HG03103 (cell line): ENCODE measurements around the gene TMEM45B.
"Not testable (repeated sequence)": the region's sequence is repeated elsewhere in the genome, so short reads cannot be mapped to it uniquely, and the experiment has no call there.

Source experiments
- ATAC-seq: cut with Tn5 transposase; IDR thresholded peaks from one replicate; pipeline ENCODE4 v1.9.1; 2021; ENCODE audit warnings: low read depth; ENCODE audit not compliant: unreplicated experiment

Gene TMEM45B

DNA sequence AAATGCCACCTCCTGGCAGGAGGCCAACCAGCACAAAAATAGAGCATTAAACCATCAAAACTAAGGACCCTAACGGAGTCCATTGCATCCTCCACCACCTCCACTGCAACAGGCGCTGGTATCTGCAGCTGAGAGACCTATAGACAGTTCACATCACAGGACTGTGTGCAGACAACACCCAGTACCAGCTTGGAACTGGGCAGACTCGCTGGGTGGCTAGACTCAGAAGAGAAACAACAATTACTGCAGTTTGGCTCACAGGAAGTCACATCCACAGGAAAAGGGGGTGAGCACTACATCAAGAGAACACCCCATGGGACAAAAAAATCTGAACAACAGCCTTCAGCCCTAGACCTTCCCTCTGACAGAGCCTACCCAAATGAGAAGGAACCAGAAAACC is 11.6 kb upstream of the TMEM45B start:
- no peak for ATAC-seq

DNA sequence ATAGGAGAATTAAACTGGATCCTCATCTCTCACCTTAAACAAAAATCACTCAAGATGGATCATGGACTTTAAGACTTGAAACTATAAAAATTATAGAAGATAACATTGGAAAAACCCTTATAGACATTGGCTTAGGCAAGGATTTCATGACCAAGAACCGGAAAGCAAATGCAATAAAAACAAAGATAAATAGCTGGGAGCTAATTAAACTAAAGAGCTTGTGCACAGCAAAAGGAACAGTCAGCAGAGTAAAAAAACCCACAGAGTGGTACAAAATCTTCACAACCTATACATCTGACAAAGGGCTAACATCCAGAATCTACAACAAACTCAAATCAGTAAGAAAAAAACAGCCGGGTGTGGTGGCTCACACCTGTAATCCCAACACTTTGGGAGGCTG is 7.4 kb upstream of the TMEM45B start:
- not testable (repeated sequence) for ATAC-seq

DNA sequence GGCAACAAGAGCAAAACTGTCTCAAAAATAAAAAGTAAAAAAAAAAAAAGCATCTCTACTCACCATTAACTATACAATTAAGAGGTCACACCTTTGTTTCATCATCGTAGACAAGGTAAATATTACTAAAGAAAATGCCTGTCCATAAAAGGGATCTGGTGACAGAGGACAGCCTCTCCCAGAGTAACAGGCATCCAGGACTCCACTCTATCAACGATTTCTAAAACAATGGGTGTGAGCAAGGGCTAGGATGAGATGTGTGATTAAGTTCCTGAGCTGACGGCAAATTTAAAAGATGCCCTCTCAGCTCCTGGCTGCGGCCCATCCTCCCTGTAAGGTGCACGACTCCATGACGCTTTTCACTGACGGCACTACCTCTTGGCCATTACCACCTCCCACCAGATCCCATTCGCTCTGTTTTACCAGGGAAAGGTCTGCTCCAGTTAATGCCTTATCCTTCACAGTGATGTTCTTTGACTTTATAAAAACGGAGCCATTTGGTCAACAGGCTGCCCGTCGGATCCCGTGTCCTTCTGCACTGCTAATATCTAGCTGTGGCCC is 2.3 kb upstream of the TMEM45B start:
- ATAC-seq = no peak

DNA sequence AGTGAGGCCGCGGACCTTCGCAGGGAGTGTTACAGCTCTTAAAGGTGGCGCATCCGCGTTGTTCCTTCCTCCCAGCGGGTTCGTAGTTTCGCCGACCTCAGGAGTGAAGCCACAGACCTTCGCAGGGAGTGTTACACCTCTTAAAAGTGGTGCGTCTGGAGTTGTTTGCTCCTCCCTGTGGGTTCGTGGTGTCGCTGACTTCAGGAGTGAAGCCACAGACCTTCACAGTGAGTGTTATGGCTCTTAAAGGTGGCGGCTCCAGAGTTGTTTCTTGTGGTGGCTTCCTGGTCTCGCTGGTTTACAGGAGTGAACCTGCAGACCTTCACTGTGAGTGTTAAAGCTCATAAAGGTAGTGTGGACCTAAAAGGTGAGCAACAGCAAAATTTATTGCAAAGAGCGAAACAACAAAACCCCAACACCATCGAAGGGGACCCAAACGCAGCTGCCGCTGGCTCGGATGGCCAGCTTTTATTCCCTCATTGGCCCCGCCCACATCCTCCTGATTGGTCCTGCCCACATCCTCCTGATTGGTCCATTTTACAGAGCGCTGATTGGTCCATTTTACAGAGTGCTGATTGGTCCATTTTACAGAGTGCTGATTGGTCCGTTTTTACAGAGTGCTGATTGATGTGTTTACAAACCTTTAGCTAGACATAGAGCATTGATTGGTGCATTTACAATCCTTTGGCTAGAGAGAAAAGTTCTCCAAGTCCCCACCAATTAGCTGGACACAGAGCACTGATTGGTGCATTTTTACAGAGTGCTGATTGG is 1.2 kb upstream of the TMEM45B start:
- ATAC-seq = no peak

DNA sequence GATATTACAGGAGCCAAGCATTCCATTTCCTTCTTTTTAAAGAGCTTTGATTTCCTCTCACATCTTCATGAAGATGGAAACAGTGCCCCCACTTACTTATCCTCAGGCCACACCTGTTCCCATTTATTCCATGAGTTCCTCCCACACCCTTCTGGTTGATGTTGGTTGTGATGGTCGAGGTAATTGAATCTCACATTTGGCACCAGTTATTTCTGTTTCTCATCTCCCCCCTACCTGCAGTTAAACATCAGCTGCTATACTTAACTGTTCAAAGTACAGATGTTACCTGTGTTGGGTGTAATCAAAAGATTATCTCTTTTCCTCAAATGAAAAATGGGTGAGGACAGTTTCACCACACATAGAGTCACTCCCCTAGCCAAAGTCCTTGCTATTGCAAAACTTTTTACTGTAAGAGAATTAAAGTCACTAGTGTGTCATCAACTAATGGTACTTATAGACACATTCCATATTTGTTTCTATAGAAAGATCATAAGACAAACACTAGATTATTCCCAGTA is 1.9 kb downstream of the TMEM45B start:
- ATAC-seq = no peak

DNA sequence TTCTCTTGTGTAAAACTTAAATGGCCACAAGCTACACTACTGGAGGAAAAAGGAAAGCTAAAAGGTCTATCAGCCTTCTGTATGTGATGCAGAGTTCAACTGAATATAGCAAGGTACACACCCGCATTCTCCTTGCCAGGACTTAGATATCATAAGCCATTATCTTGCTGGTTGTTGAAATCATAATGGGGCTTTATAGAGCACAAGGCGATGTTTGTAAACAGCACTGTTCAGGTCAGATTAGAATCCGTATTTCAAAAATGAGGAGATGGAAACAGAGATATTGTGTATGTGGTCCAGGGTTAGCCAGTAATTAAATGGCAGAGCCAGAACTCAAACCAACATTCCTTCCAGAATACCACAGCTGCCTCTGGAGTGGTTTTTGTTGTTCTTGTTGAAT is 2.6 kb downstream of the TMEM45B start:
- not testable (repeated sequence) for ATAC-seq

DNA sequence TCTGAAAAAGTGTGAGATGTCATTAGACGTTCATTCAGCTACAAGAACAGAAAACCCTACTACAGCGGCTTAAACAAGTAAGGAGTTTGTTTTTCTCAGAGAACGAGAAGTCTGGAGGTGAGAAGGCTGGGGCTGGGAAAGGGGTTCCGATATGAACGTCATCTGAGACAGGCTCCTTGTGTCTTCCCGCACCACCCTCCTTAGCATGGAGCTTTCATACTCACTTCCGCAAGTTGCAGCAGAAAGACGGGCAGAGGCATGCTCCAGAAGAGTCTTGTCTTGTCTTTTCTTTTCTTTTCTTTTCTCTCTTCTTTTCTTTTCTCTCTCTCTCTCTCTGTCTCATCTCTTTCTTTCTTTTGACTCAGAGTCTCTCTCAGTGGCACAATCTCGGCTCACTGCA is 3.6 kb downstream of the TMEM45B start:
- ATAC-seq = no peak

DNA sequence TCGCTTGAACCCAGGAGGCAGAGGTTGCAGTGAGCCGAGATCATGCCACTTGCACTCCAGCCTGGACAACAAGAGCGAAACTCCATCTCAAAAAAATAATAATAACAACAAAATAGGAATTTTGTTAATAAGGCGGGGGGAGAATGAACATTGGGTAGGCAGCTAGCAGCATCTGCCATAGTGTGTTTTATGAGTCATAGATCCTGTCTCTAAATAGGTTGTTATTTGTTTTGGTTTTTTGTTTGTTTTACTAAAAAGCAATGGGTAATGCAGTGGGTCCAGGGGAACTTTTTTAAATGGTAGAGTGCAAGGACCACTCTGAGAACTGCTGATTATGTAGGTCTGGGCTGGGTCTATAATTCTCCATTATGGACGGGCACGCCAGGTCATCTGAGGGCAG is 4.6 kb downstream of the TMEM45B start:
- not testable (repeated sequence) for ATAC-seq

DNA sequence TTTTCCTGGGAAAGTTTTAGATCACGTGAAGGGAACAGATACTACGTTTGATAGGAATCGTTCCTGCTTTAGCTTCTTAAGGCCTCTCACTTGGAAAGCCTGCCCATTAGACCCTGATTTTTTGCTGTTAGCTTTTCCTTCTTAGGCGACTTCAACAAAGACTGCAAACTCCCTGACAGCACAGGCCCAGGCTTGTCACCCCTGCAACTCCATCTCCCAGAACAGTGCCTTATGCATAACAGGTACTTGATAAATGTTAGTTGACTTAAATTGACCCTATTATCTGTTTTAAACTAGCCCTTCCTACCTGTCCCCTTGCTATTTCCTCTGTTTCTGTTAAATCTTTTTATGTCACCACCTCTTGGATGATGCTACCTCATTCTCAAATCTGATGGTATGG is 7.6 kb downstream of the TMEM45B start:
- ATAC-seq = not testable (repeated sequence)

DNA sequence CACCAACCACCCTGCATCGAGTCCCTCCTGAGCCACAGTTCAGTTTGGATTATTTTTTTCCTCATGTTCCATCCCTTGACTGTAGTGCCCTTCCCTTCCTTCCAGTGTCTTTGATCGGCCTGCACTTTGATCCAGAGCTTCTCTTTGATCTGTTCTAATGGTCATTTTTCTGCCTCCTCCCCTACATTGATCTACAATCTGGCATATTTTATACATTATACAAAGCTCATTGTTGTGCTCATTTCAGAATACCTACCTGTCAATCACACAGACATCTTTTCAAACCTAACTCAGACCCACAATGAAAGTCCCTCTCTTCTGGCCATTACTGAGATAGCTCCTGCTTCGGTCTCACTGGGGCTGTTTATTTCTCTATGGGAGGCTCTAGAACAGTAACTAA is 8.2 kb downstream of the TMEM45B start:
- not testable (repeated sequence) for ATAC-seq

DNA sequence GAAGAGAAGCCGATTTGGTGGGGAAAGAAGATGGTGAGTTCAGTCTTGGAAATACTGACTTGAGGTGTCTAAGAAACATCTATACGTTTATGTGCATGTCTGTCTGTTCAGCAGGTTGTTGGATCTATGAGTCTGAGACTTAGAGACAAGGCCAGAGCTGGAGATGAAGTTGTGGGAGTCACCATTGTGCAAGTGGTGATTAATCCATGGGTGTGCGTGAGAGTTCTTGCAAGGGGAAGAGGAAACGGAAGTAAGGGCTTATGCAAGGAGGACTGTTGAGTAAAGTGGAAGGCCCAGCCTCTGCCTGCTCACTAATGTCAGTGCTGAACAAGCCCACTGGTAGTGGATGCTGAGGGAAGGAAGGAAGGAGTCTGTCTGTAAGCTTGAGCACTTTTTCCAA is 9.7 kb downstream of the TMEM45B start:
- ATAC-seq = no peak

DNA sequence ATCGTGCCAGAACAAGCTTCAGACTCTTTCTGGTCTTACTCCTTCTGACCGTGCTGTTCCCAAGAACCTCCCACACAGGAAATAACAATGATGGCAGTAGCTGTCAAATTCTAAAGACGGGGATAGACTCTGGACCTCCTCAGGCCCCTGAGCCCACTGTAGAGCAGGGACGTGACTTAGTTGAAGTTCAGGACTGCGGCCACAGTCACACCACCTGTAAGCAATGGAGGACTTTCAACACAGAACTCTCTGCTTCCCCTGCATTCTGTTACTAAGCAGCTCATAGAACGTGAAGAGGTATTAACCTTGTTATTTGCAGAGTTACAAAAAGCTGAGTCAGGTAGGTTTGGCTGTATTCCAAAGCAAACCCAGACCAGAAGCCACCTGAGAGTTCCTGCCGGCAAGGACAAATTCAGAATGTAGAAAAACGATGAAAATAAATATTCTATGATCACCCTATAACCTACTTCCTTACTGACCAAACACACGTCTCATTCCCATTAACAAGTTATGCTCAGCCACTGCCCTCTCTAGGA is 12.7 kb downstream of the TMEM45B start:
- ATAC-seq = no peak

DNA sequence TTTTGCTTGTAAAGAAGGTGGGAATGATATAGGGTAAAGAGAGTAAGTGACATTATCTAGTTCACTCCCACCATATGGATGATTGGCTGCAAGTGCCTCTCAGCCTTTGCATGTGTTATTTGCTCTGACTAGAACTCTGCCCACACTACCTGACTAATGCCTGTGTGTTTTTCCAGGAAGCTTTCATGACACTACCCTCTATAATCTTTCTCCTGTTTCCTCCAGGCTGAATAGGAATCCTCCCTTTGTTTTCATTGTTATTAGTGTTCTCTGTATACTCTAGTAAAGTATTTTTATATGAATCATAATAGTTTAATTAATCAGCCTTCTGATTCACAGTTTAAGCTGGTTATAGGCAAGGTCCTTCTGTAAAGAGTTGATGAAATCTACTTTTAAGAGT is 13.8 kb downstream of the TMEM45B start:
- ATAC-seq = not testable (repeated sequence)

DNA sequence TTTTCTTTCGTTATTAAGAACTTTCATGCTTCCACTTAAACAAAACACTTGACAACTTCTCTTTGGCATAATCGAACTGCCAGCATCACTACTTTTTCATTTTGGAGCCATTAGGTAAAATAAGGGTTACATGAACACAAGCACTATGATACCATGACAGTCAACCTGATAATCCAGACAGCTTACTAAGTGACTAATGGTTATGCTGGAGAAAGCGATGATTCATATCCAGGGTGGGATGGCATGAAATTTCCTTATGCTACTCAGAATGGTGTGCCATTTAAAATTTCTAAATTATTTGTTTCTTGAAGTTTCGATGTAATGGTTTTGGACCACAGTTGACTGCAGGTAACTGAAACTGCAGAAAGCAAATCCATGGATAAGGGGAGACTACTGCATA is 15.6 kb downstream of the TMEM45B start:
- not testable (repeated sequence) for ATAC-seq

DNA sequence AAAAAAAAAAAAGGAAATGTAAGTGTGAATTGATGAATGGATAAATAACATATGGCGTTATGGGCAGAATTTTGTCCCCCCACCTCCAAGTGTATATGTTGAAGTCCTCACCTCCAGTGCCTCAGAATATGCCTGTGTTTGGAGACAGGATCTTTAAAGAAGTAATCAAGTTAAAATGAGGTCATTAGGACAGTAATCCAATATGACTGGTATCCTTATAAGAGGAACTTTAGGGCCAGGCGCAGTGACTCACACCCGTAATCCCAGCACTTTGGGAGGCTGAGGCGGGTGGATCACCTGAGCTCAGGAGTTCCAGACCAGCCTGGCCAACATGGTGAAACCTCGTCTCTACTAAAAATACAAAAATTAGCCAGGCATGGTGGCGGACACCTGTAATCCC is 17.6 kb downstream of the TMEM45B start:
- ATAC-seq = not testable (repeated sequence)

DNA sequence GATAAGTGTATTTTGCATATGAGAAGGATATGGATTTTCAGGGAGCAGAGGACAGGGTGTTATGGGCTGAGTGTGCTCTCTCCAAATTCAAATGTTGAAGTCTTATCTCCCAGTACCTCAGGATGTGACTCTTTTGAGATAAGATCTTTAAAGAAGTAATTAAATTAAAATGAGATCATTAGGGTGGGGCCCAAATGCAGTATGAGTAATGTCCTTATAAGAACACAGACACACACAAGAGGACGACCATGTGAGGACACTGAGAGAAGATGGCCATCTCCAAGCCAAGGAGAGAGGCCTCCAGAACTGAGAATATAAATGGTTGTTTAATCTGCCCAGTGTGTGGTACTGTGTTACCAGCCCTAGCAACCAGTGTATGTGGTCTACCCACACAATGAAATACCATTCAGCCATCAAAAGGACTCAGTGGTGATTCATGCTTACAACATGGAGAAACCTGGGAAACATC is 20.8 kb downstream of the TMEM45B start:
- not testable (repeated sequence) for ATAC-seq

DNA sequence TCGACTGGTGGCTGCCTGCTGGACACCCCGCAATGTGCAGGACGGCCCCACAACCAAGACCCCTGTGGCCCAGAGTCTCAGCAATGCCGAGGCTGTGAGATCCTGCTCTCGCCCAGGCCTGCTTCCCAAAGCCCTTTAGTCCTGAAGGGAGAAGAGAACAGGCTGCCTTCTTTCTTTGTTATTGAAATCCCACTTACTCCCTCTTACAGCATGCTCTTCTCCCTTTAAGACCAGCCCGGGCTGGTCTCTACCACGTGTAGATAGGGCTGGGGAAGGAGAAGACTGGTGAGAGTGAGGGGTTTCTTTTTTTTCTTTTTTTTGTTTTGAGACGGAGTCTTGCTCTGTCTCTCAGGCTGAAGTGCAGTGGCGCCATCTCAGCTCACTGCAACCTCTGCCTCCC is 21.3 kb downstream of the TMEM45B start:
- no peak for ATAC-seq

DNA sequence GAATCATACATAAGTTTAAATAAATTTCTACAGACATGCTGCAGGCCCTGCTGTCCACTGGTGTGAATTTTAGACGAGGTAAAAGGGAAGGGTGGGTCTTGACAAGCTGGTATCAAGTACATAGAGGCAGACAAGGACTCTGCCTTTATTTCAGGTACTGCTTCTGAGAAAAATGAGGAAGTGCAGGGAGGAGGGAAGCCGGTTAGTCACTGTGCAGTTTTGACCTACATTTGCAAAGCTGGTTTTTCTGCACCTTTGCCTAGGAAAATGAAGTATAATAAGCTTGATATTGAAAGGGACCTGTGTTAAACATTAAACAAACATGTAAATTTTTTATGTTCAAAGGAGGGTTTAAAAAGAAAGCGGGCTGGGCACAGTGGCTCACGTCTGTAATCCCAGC is 24.6 kb downstream of the TMEM45B start:
- ATAC-seq = no peak

DNA sequence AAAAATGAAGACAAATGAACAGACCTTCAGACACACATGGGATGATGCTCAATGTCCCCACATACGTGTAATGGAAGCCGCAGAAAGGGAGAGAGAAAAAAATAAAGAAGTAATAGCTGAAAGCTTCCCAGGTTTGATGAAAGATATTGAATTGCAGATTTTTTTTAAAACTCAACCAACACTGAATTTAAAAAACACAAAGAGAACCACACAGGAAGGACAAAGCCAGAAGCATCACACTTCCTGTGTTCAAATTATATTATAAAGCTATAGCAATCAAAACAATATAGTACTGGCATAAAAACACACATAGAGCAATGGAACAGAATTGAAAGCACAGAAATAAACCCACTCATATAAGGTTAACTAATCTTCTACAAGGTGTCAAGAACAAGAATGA is 26.5 kb downstream of the TMEM45B start:
- no peak for ATAC-seq

DNA sequence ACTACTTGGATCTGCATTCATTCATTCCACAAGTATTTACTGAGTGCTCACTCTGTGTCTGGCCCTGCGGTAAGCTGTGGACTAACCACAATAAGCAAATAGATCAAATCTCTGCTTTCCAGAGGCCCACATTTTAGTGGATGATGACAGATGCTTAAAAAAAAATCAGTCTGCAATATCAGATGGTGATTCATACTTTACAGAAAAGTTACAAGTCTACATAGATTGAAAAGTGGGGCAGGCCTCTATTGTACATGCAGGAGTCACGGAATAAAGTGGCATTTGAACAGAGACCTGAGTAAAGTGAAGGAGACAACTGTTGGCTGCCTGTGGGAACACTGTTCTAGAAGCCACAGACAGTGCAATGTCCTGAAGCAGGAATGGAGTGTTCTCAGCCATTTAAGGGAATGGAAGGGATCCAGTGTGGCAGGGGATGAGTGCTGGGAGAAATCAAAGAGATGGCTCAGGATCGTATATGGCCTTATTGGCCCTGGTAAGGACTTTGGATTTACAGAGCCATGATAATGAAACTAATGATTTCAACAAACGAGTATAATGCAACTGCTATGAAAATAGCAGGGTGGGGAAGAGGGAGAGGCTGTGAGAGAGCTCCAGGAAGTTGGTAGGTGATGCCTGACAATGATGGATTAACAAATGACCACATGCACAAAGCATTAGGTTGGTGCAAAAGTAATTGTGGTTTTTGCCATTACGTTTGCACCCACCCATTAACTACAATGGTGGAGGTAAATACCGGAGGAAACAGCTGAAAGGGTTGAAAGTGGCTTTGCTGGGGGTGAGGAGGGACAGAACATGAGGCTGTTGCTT is 31.1 kb downstream of the TMEM45B start:
- no peak for ATAC-seq

DNA sequence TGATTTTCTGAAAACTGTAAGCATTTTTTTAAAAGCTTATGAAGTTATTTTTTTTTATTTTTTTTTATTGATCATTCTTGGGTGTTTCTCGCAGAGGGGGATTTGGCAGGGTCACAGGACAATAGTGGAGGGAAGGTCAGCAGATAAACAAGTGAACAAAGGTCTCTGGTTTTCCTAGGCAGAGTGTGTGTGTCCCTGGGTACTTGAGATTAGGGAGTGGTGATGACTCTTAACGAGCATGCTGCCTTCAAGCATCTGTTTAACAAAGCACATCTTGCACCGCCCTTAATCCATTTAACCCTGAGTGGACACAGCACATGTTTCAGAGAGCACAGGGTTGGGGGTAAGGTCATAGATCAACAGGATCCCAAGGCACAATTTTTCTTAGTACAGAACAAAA is 31.7 kb downstream of the TMEM45B start:
- ATAC-seq = not testable (repeated sequence)
